ENCODE measurements around the gene PPP1R1C. TPM values are rescaled to one million over a fixed set of nuclear protein-coding genes. Genes with fewer than 3 reads are reported as not detected.

The PPP1R1C gene
- total and polyA plus RNA-seq, 2 donors (not counting 1 experiment from before 2014, with no cell fraction given), result not detected

GRCh38 chr2:182048088-182048487 lies 62.4 kb downstream of the PPP1R1C start:
- Histone ChIP-seq H3K27me3 (replicated peaks in 1 of 4; ENCODE audit: control extremely low read depth in 1 of 4, control insufficient read depth in 3 of 4, insufficient read depth in 4 of 4, low read length in 3 of 4) (no peaks in the 10 kb centered on the region), H4K20me1 (ENCODE audit: control insufficient read depth, insufficient read depth, low read length, poor library complexity, severe bottlenecking) (no peaks in the 10 kb centered on the region), H3K4me3 (ENCODE audit: control extremely low read depth in 1 of 5, extremely low read depth in 1 of 5, insufficient read depth in 1 of 5, low read depth in 2 of 5, low read length in 4 of 5) (no peak overlapping the region), H2AFZ (ENCODE audit: insufficient read depth, low read depth, low read length, poor library complexity, severe bottlenecking) (no peak overlapping the region), H3K79me2 (ENCODE audit: control insufficient read depth, insufficient read depth, low read length) (no peaks in the 10 kb centered on the region), H3K36me3 (replicated peaks in 1 of 2; ENCODE audit: control extremely low read depth in 1 of 2, control insufficient read depth in 1 of 2, extremely low read depth in 1 of 2, insufficient read depth in 2 of 2, low read length in 1 of 2) (no peaks in the 10 kb centered on the region), H3K27ac (ENCODE audit: low read length in 2 of 2) (no peak overlapping the region), H3K9me3 (ENCODE audit: control extremely low read depth in 1 of 3, control insufficient read depth in 2 of 3, insufficient read depth in 1 of 3, low read length in 2 of 3) (no peaks in the 10 kb centered on the region), H3K4me1 (ENCODE audit: control insufficient read depth in 2 of 2, insufficient read depth in 2 of 2, low read length in 2 of 2) (no peaks in the 10 kb centered on the region), H3K9ac (ENCODE audit: low read length) (no peak overlapping the region), H3K4me2 (replicated peaks; ENCODE audit: low read depth, low read length, poor library complexity, severe bottlenecking) (no peak overlapping the region)
- WGBS (ENCODE audit: insufficient coverage), result no CpG with 5 or more reads among the region's 2 CpGs
- ChIA-PET POLR2A (no interaction called here), CTCF (no interaction called here)
- intact Hi-C loops (cut with micrococcal nuclease), result no loop called here
- Mint-ChIP-seq H3K9me3 (ENCODE audit: insufficient read depth) (no peaks in the 10 kb centered on the region), H3K27ac (no peak overlapping the region), H3K4me1 (no peaks in the 10 kb centered on the region), H3K4me3 (no peak overlapping the region), H3K27me3 (no peaks in the 10 kb centered on the region)
- DNase-seq (no peak), ATAC-seq (ENCODE audit: low read depth) (no peak)
- no peak for TF ChIP-seq EZH2 (IDR thresholded peaks at IDR 0.05; ENCODE audit: borderline replicate concordance, insufficient read depth, low read depth, low read length, poor library complexity, severe bottlenecking)
- TF ChIP-seq CTCF (IDR thresholded peaks at IDR 0.05), result no peak

- no peaks in the 10 kb centered on the region for H3K36me3 ChIP-seq (replicated peaks in 1 of 2; ENCODE audit: control extremely low read depth in 1 of 2, control insufficient read depth in 1 of 2, extremely low read depth in 1 of 2, insufficient read depth in 2 of 2, low read length in 1 of 2)
- no peaks in the 10 kb centered on the region for H3K4me1 ChIP-seq (ENCODE audit: control insufficient read depth in 2 of 2, insufficient read depth in 2 of 2, low read length in 2 of 2)
- no peak for DNase-seq
- no peak for ATAC-seq (ENCODE audit: low read depth)
- Mint-ChIP-seq H3K9me3 (ENCODE audit: insufficient read depth) (no peaks in the 10 kb centered on the region), H3K27ac (no peak overlapping the region), H3K4me1 (no peaks in the 10 kb centered on the region), H3K27me3 (no peaks in the 10 kb centered on the region), H3K4me3 (no peak overlapping the region)
- H4K20me1 ChIP-seq (ENCODE audit: control insufficient read depth, insufficient read depth, low read length, poor library complexity, severe bottlenecking), result no peaks in the 10 kb centered on the region
- H3K4me3 ChIP-seq (ENCODE audit: control extremely low read depth in 1 of 5, extremely low read depth in 1 of 5, insufficient read depth in 1 of 5, low read depth in 2 of 5, low read length in 4 of 5), result no peak overlapping the region
- ChIA-PET POLR2A (no interaction called here), CTCF (no interaction called here)
- H2AFZ ChIP-seq (ENCODE audit: insufficient read depth, low read depth, low read length, poor library complexity, severe bottlenecking), result no peak overlapping the region
- H3K4me2 ChIP-seq (replicated peaks; ENCODE audit: low read depth, low read length, poor library complexity, severe bottlenecking), result no peak overlapping the region
- H3K27ac ChIP-seq (ENCODE audit: low read length in 2 of 2), result no peak overlapping the region
- TF ChIP-seq EZH2 (IDR thresholded peaks at IDR 0.05; ENCODE audit: borderline replicate concordance, insufficient read depth, low read depth, low read length, poor library complexity, severe bottlenecking) (no peak), CTCF (IDR thresholded peaks at IDR 0.05) (no peak)
- intact Hi-C loops (cut with micrococcal nuclease), result no loop called here
- no peaks in the 10 kb centered on the region for H3K9me3 ChIP-seq (ENCODE audit: control extremely low read depth in 1 of 3, control insufficient read depth in 2 of 3, insufficient read depth in 1 of 3, low read length in 2 of 3)
- no peaks in the 10 kb centered on the region for H3K27me3 ChIP-seq (replicated peaks in 1 of 4; ENCODE audit: control extremely low read depth in 1 of 4, control insufficient read depth in 3 of 4, insufficient read depth in 4 of 4, low read length in 3 of 4)
- no peaks in the 10 kb centered on the region for H3K79me2 ChIP-seq (ENCODE audit: control insufficient read depth, insufficient read depth, low read length)
- no peak overlapping the region for H3K9ac ChIP-seq (ENCODE audit: low read length)
- WGBS (ENCODE audit: insufficient coverage), result no CpG with 5 or more reads among the region's 2 CpGs
These were observed 63.0 kb downstream of the PPP1R1C start for GRCh38 chr2:182048621-182049020.
